ENCODE data around the gene ST3GAL3.
A peak's percentile ranks its signal among the peaks of the same experiment; 100 is the strongest.

The ST3GAL3 gene

GRCh38 chr1:43779805-43780403 lies 72.6 kb downstream of the ST3GAL3 start:
- Mint-ChIP-seq H3K36me3 (ENCODE audit: low read depth) (peaks cover 64% of the 10 kb centered on the region), H3K9me3 (peaks cover 44% of the 10 kb centered on the region), H3K4me3 (no peak overlapping the region), H3K27ac (no peak overlapping the region), H3K27me3 (ENCODE audit: low read depth, poor library complexity) (no peaks in the 10 kb centered on the region), H3K4me1 (no peaks in the 10 kb centered on the region)
- DNase-seq = no peak
- TF ChIP-seq CTCF (IDR thresholded peaks at IDR 0.05) = no peak

- peak overlapping the region; percentile 52 for H3K27ac Mint-ChIP-seq
- H3K4me3 Mint-ChIP-seq = no peak overlapping the region
- no peak for DNase-seq
- peaks cover 44% of the 10 kb centered on the region for H3K9me3 Mint-ChIP-seq
- H3K27me3 Mint-ChIP-seq (ENCODE audit: low read depth, poor library complexity) = no peaks in the 10 kb centered on the region
- H3K4me1 Mint-ChIP-seq = no peaks in the 10 kb centered on the region
- TF ChIP-seq CTCF (IDR thresholded peaks at IDR 0.05) = no peak
- peaks cover 50% of the 10 kb centered on the region for H3K36me3 Mint-ChIP-seq (ENCODE audit: low read depth)
These were observed 74.2 kb downstream of the ST3GAL3 start for GRCh38 chr1:43781574-43781973.

GRCh38 chr1:43783096-43783670 lies 75.8 kb downstream of the ST3GAL3 start:
- no peaks in the 10 kb centered on the region for H3K27me3 Mint-ChIP-seq (ENCODE audit: low read depth, poor library complexity)
- H3K4me3 Mint-ChIP-seq = no peak overlapping the region
- H3K36me3 Mint-ChIP-seq (ENCODE audit: low read depth) = peaks cover 33% of the 10 kb centered on the region
- DNase-seq = no peak
- H3K9me3 Mint-ChIP-seq = peaks cover 30% of the 10 kb centered on the region
- no peak for TF ChIP-seq CTCF (IDR thresholded peaks at IDR 0.05)
- H3K4me1 Mint-ChIP-seq = no peaks in the 10 kb centered on the region
- H3K27ac Mint-ChIP-seq = no peak overlapping the region

- DNase-seq = no peak
- no peak overlapping the region for H3K27ac Mint-ChIP-seq
- peaks cover 29% of the 10 kb centered on the region for H3K9me3 Mint-ChIP-seq
- H3K27me3 Mint-ChIP-seq (ENCODE audit: low read depth, poor library complexity) = no peaks in the 10 kb centered on the region
- H3K4me1 Mint-ChIP-seq = no peaks in the 10 kb centered on the region
- no peak for TF ChIP-seq CTCF (IDR thresholded peaks at IDR 0.05)
- H3K4me3 Mint-ChIP-seq = no peak overlapping the region
- peaks cover 33% of the 10 kb centered on the region for H3K36me3 Mint-ChIP-seq (ENCODE audit: low read depth)
These were observed 76.4 kb downstream of the ST3GAL3 start for GRCh38 chr1:43783671-43784205.

- Mint-ChIP-seq H3K27ac (no peak overlapping the region), H3K36me3 (ENCODE audit: low read depth) (peaks cover 8% of the 10 kb centered on the region), H3K4me3 (no peak overlapping the region), H3K4me1 (no peaks in the 10 kb centered on the region), H3K27me3 (ENCODE audit: low read depth, poor library complexity) (no peaks in the 10 kb centered on the region), H3K9me3 (peaks cover 6% of the 10 kb centered on the region)
- no peak for DNase-seq
- no peak for TF ChIP-seq CTCF (IDR thresholded peaks at IDR 0.05)
These were observed 79.0 kb downstream of the ST3GAL3 start for GRCh38 chr1:43786201-43786958.
